GM23338 (cell line): ENCODE measurements around the gene EVI2B.

ENCODE experiments used
- CREB1 ChIP-seq: fragments of 250-450 bp; sonication (Bioruptor Pico); IDR thresholded peaks from 2 replicates; pipeline ENCODE4 v1.5.0; 2020; ENCODE audit warnings: low read depth, mild to moderate bottlenecking, moderate library complexity
- CTCF ChIP-seq, 2 experiments: fragments of 200-600 bp in 1 of 2; sonication (generic) in 1 of 2; conservative IDR thresholded peaks; 2 replicates each; pipeline versions ENCODE4 v1.5.1 to v1.6.1; 2016 to 2017; ENCODE audit warnings: antibody characterized with exemption in 2 of 2, low read depth in 2 of 2, mild to moderate bottlenecking in 2 of 2, moderate library complexity in 1 of 2
- ETS1 ChIP-seq: IDR thresholded peaks from 2 replicates; pipeline ENCODE4 v1.6.1; 2016; ENCODE audit warnings: antibody characterized with exemption
- EZH2 ChIP-seq: fragments of 200-600 bp; sonication (generic); IDR thresholded peaks from one replicate; pipeline ENCODE4 v1.8.0; 2017; ENCODE audit warnings: antibody characterized with exemption, mild to moderate bottlenecking, low read depth; ENCODE audit not compliant: unreplicated experiment
- EZH2phosphoT487 ChIP-seq: fragments of 200-600 bp; sonication (generic); IDR thresholded peaks from one replicate; pipeline ENCODE4 v1.8.1; 2018; ENCODE audit warnings: antibody characterized with exemption; ENCODE audit not compliant: unreplicated experiment
- JUNB ChIP-seq: IDR thresholded peaks from one replicate; pipeline ENCODE4 v1.6.1; 2016; ENCODE audit warnings: antibody characterized with exemption; ENCODE audit not compliant: unreplicated experiment
- POLR2AphosphoS5 ChIP-seq: IDR thresholded peaks from 2 replicates; pipeline ENCODE4 v1.6.1; 2016; ENCODE audit warnings: antibody characterized with exemption, low read depth
- REST ChIP-seq: IDR thresholded peaks from one replicate; pipeline ENCODE4 v1.6.1; 2018; ENCODE audit warnings: antibody characterized with exemption; ENCODE audit not compliant: unreplicated experiment
- STAT1 ChIP-seq: IDR thresholded peaks from one replicate; pipeline ENCODE4 v1.6.1; 2016; ENCODE audit warnings: antibody characterized with exemption; ENCODE audit not compliant: unreplicated experiment
- ZNF114 ChIP-seq: fragments of 250-450 bp; sonication (Bioruptor Pico); IDR thresholded peaks from 2 replicates; pipeline ENCODE4 v1.5.0; 2020; ENCODE audit warnings: mild to moderate bottlenecking, moderate library complexity
- ZNF331 ChIP-seq: fragments of 250-450 bp; sonication (Bioruptor Pico); IDR thresholded peaks from 2 replicates; pipeline ENCODE4 v1.5.0; 2020; ENCODE audit warnings: low read depth, mild to moderate bottlenecking, moderate library complexity

GRCh38 chr17:31286587-31286986, 27.3 kb downstream of the EVI2B start:
- TF ChIP-seq CTCF (conservative IDR thresholded peaks at IDR 0.05; ENCODE audit: low read depth in 2 of 2) (0 out of 4 replicates have a peak, but pooled peaks of 1 of the 2 experiments have one; percentile 12), ZNF331 (no peak), REST (no peak), POLR2AphosphoS5 (no peak), CREB1 (CRISPR knock-in tag) (no peak), STAT1 (no peak), EZH2 (no peak), ETS1 (no peak), EZH2phosphoT487 (no peak), ZNF114 (no peak), JUNB (no peak)
